ENCODE data around the gene SLC6A6. TPM values are rescaled to one million over a fixed set of nuclear protein-coding genes. Genes with fewer than 3 reads are reported as not detected.

SLC6A6 gene
- total and polyA plus RNA-seq, 12 donors = 10.6 to 197 (median 85.6) TPM

GRCh38 chr3:14423197-14423743 is 20.9 kb downstream of the SLC6A6 start:
- 78 to 83% (median 82%) methylated on average over 2 of the region's 2 CpGs for WGBS, 4 donors
- H3K27ac ChIP-seq = peak overlapping the region in 1 of 5 donors; percentile 14
- no peaks in the 10 kb centered on the region for H3K27me3 ChIP-seq
- H3K9me3 ChIP-seq (replicated peaks in 1 of 3) = no peaks in the 10 kb centered on the region
- H3K4me3 ChIP-seq = no peak overlapping the region
- H3K36me3 ChIP-seq (replicated peaks in 1 of 2) = peaks cover 0 to under 1% of the 10 kb centered on the region in 2 donors
- TF ChIP-seq POLR2A (IDR thresholded peaks at IDR 0.05) = no peak
- no peak for TF ChIP-seq CTCF (IDR thresholded peaks at IDR 0.05)
- DNase-seq = peak in 1 of 7 donors; percentile 31
- intact Hi-C loops (cut with DNase I) = no loop called here
- H3K4me1 ChIP-seq (replicated peaks in 1 of 2) = peaks cover 14 to 59% of the 10 kb centered on the region in 2 donors

- H3K4me1 ChIP-seq (replicated peaks in 1 of 2) = peaks cover 14 to 59% of the 10 kb centered on the region in 2 donors
- H3K9me3 ChIP-seq (replicated peaks in 1 of 3) = no peaks in the 10 kb centered on the region
- WGBS, 4 donors = 46 to 51% (median 49%) methylated on average over 3 of the region's 3 CpGs
- H3K27ac ChIP-seq = peak overlapping the region in 1 of 5 donors; percentile 14
- no peaks in the 10 kb centered on the region for H3K36me3 ChIP-seq (replicated peaks in 1 of 2)
- no peak for DNase-seq
- no peaks in the 10 kb centered on the region for H3K27me3 ChIP-seq
- H3K4me3 ChIP-seq = no peak overlapping the region
- no peak for TF ChIP-seq CTCF (IDR thresholded peaks at IDR 0.05)
- no peak for TF ChIP-seq POLR2A (IDR thresholded peaks at IDR 0.05)
- intact Hi-C loops (cut with DNase I) = no loop called here
These were observed 21.6 kb downstream of the SLC6A6 start for GRCh38 chr3:14423963-14424362.

GRCh38 chr3:14424711-14425580 is 22.5 kb downstream of the SLC6A6 start:
- Histone ChIP-seq H3K27me3 (no peaks in the 10 kb centered on the region), H3K27ac (peak overlapping the region in 3 of 5 donors; percentile 14 to 46 (median 17)), H3K9me3 (replicated peaks in 1 of 3) (no peaks in the 10 kb centered on the region), H3K4me3 (no peak overlapping the region), H3K36me3 (replicated peaks in 1 of 2) (no peaks in the 10 kb centered on the region), H3K4me1 (replicated peaks in 1 of 2) (peaks cover 18 to 55% of the 10 kb centered on the region in 2 donors)
- WGBS, 4 donors = 74 to 86% (median 79%) methylated on average over 8 to 23 of the region's 23 CpGs
- TF ChIP-seq CTCF (IDR thresholded peaks at IDR 0.05) (no peak), POLR2A (IDR thresholded peaks at IDR 0.05) (no peak)
- DNase-seq = peak in 1 of 7 donors; percentile 27
- intact Hi-C loops (cut with DNase I) = no loop called here

- Histone ChIP-seq H3K27me3 (no peaks in the 10 kb centered on the region), H3K4me1 (replicated peaks in 1 of 2) (peaks cover 17 to 52% of the 10 kb centered on the region in 2 donors), H3K9me3 (replicated peaks in 1 of 3) (no peaks in the 10 kb centered on the region), H3K36me3 (replicated peaks in 1 of 2) (no peaks in the 10 kb centered on the region), H3K4me3 (no peak overlapping the region), H3K27ac (peak overlapping the region in 3 of 5 donors; percentile 10 to 46 (median 17))
- TF ChIP-seq CTCF (IDR thresholded peaks at IDR 0.05) = no peak
- TF ChIP-seq POLR2A (IDR thresholded peaks at IDR 0.05) = no peak
- intact Hi-C loops (cut with DNase I) = no loop called here
- DNase-seq = no peak
- WGBS, 4 donors = 65 to 75% (median 70%) methylated on average over 15 to 16 of the region's 16 CpGs
These were observed 23.3 kb downstream of the SLC6A6 start for GRCh38 chr3:14425581-14426304.
